Smooth muscle cell (in vitro differentiated cells): Measurements from ENCODE around the gene KRTAP19-8. TPM values are rescaled to one million over a fixed set of nuclear protein-coding genes. Genes with fewer than 3 reads are reported as not detected.

Experiments
- DNase-seq: peaks from one replicate; lab custom pipeline; 2025; ENCODE audit not compliant: unreplicated experiment; lab: John Stamatoyannopoulos, UW
- H2AFZ ChIP-seq: fragments of 200-600 bp; sonication (generic); 2 replicates; pipeline ENCODE4 v1.6.0; 2016; ENCODE audit warnings: antibody characterized with exemption, low read depth, mild to moderate bottlenecking
- H3F3A ChIP-seq: fragments of 200-600 bp; sonication (generic); 2 replicates; pipeline ENCODE4 v1.6.0; 2017; ENCODE audit warnings: antibody characterized with exemption, low read depth
- H3K27ac ChIP-seq: fragments of 200-600 bp; sonication (generic); 2 replicates; pipeline ENCODE4 v1.5.1; 2016; ENCODE audit warnings: low read depth, mild to moderate bottlenecking
- H3K27me3 ChIP-seq: fragments of 200-600 bp; sonication (generic); 2 replicates; pipeline ENCODE4 v1.6.1; 2016; ENCODE audit warnings: low read depth, mild to moderate bottlenecking
- H3K36me3 ChIP-seq: fragments of 200-600 bp; sonication (generic); 2 replicates; pipeline ENCODE4 v1.5.1; 2016; ENCODE audit warnings: low read depth
- H3K4me1 ChIP-seq: fragments of 200-600 bp; sonication (generic); 2 replicates; pipeline ENCODE4 v1.5.1; 2016; ENCODE audit warnings: low read depth
- H3K4me2 ChIP-seq: fragments of 200-600 bp; sonication (generic); 2 replicates; pipeline ENCODE4 v1.6.0; 2016; ENCODE audit warnings: mild to moderate bottlenecking
- H3K4me3 ChIP-seq: fragments of 200-600 bp; sonication (generic); 2 replicates; pipeline ENCODE4 v1.5.1; 2016; ENCODE audit warnings: mild to moderate bottlenecking
- H3K79me2 ChIP-seq: fragments of 200-600 bp; sonication (generic); 2 replicates; pipeline ENCODE4 v1.6.0; 2016; ENCODE audit warnings: low read depth, mild to moderate bottlenecking
- H3K9ac ChIP-seq: fragments of 200-600 bp; sonication (generic); 2 replicates; pipeline ENCODE4 v1.6.0; 2016; ENCODE audit warnings: low read depth
- H3K9me3 ChIP-seq: fragments of 200-600 bp; sonication (generic); replicated peaks from 2 replicates; pipeline ENCODE4 v1.5.1; 2016; ENCODE audit warnings: low read depth
- H4K20me1 ChIP-seq: fragments of 200-600 bp; sonication (generic); 2 replicates; pipeline ENCODE4 v1.6.0; 2016; ENCODE audit warnings: low read depth
- WGBS: methylation state at CpG from one replicate; pipeline ENCODE4 v1.1.7; 2016; ENCODE audit warnings: low lambda C conversion rate; 5-methylcytosine and 5-hydroxymethylcytosine counted together
- polyA plus RNA-seq: library from polyadenylated mRNA; unstranded; fragments of >200 nt; fragmentation: Nextera tagmentation; extraction: Ambion mirVana; gene quantifications from 2 replicates; pipeline ENCODE4 v1.2.1, GENCODE V29; 2016
- total RNA-seq: library from RNA; depleted of rRNA; stranded (reverse); fragments of >200 nt; gene quantifications from 2 replicates; pipeline ENCODE4 v1.2.3, GENCODE V29; 2014
- TF ChIP-seq, protein P1 (sequence below): fragments of 200-600 bp; sonication (generic); IDR thresholded peaks from 2 replicates; pipeline ENCODE4 v1.5.1; 2017; ENCODE audit warnings: borderline replicate concordance, mild to moderate bottlenecking, antibody characterized with exemption; ENCODE audit not compliant: insufficient read depth, poor library complexity, severe bottlenecking

The KRTAP19-8 gene
- total and polyA plus RNA-seq, 2 experiments from 2014 or later: not detected

- no peaks in the 10 kb centered on the region for H4K20me1 ChIP-seq
- no peaks in the 10 kb centered on the region for H3K79me2 ChIP-seq
- H3F3A ChIP-seq: no peaks in the 10 kb centered on the region
- H3K9ac ChIP-seq: no peak overlapping the region
- 88% methylated on average over 3 of the region's 3 CpGs for WGBS
- H3K27me3 ChIP-seq: no peaks in the 10 kb centered on the region
- no peaks in the 10 kb centered on the region for H3K36me3 ChIP-seq
- DNase-seq: no peak
- H3K4me2 ChIP-seq: no peak overlapping the region
- H3K4me1 ChIP-seq: no peaks in the 10 kb centered on the region
- H3K4me3 ChIP-seq: no peak overlapping the region
- no peaks in the 10 kb centered on the region for H3K9me3 ChIP-seq
- no peak overlapping the region for H3K27ac ChIP-seq
- TF ChIP-seq, protein P1, sequence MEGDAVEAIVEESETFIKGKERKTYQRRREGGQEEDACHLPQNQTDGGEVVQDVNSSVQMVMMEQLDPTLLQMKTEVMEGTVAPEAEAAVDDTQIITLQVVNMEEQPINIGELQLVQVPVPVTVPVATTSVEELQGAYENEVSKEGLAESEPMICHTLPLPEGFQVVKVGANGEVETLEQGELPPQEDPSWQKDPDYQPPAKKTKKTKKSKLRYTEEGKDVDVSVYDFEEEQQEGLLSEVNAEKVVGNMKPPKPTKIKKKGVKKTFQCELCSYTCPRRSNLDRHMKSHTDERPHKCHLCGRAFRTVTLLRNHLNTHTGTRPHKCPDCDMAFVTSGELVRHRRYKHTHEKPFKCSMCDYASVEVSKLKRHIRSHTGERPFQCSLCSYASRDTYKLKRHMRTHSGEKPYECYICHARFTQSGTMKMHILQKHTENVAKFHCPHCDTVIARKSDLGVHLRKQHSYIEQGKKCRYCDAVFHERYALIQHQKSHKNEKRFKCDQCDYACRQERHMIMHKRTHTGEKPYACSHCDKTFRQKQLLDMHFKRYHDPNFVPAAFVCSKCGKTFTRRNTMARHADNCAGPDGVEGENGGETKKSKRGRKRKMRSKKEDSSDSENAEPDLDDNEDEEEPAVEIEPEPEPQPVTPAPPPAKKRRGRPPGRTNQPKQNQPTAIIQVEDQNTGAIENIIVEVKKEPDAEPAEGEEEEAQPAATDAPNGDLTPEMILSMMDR: no peak
- no peak overlapping the region for H2AFZ ChIP-seq
Measured at GRCh38 chr21:31030367-31031106, 7.7 kb downstream of the KRTAP19-8 start.

- no peaks in the 10 kb centered on the region for H3K9me3 ChIP-seq
- H3K27me3 ChIP-seq: no peaks in the 10 kb centered on the region
- 76% methylated on average over 3 of the region's 3 CpGs for WGBS
- H3K79me2 ChIP-seq: no peaks in the 10 kb centered on the region
- no peaks in the 10 kb centered on the region for H3K36me3 ChIP-seq
- no peak overlapping the region for H3K4me3 ChIP-seq
- no peak overlapping the region for H3K27ac ChIP-seq
- H3K4me2 ChIP-seq: no peak overlapping the region
- no peaks in the 10 kb centered on the region for H3F3A ChIP-seq
- H3K9ac ChIP-seq: no peak overlapping the region
- no peak overlapping the region for H2AFZ ChIP-seq
- TF ChIP-seq, protein P1: no peak
- no peaks in the 10 kb centered on the region for H4K20me1 ChIP-seq
- DNase-seq: no peak
- no peaks in the 10 kb centered on the region for H3K4me1 ChIP-seq
Measured at GRCh38 chr21:31023680-31024079, 14.6 kb downstream of the KRTAP19-8 start.

DNA sequence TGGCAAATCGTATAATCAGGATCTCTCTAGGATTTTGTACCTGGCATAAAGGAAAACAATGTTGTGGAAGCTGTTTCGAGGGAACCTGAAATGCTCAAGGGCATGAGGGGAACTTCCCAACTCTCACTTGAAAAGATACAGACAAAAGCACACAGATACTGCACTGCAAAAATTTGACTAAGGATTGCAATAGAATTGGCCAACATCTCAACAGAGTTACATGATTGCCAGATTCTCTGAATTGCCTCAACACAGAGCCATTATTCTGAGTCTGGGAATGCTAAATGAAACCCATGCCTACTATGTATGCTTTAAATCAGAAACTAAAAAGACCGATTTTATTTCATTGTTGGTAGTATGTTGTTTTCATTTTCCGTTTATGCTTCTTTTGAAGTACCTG, 16.0 kb downstream of the KRTAP19-8 start:
- TF ChIP-seq, protein P1: no peak
- no peak for DNase-seq
- 85% methylated on average over 4 of the region's 4 CpGs for WGBS
- H3K36me3 ChIP-seq: no peaks in the 10 kb centered on the region
- H3K9me3 ChIP-seq: no peaks in the 10 kb centered on the region
- no peak overlapping the region for H3K9ac ChIP-seq
- H4K20me1 ChIP-seq: no peaks in the 10 kb centered on the region
- no peaks in the 10 kb centered on the region for H3K79me2 ChIP-seq
- no peaks in the 10 kb centered on the region for H3K27me3 ChIP-seq
- H3K4me2 ChIP-seq: no peak overlapping the region
- H3K4me3 ChIP-seq: no peak overlapping the region
- no peaks in the 10 kb centered on the region for H3F3A ChIP-seq
- H2AFZ ChIP-seq: no peak overlapping the region
- no peak overlapping the region for H3K27ac ChIP-seq
- H3K4me1 ChIP-seq: no peaks in the 10 kb centered on the region

- Histone ChIP-seq H3K36me3 (no peaks in the 10 kb centered on the region), H2AFZ (no peak overlapping the region), H3F3A (no peaks in the 10 kb centered on the region), H3K9ac (no peak overlapping the region), H3K4me3 (no peak overlapping the region), H3K79me2 (no peaks in the 10 kb centered on the region), H4K20me1 (no peaks in the 10 kb centered on the region), H3K4me1 (no peaks in the 10 kb centered on the region), H3K27me3 (no peaks in the 10 kb centered on the region), H3K27ac (no peak overlapping the region), H3K9me3 (no peaks in the 10 kb centered on the region), H3K4me2 (no peak overlapping the region)
- DNase-seq: no peak
- 87% methylated on average over 2 of the region's 2 CpGs for WGBS
- TF ChIP-seq, protein P1: no peak
Measured at GRCh38 chr21:31018232-31018631, 20.0 kb downstream of the KRTAP19-8 start.
